GM18909 (cell line): ENCODE data around the gene SNAPIN.
"Not testable (repeated sequence)": the region's sequence is repeated elsewhere in the genome, so short reads cannot be mapped to it uniquely, and the experiment has no call there.

ENCODE experiments used
- ATAC-seq: cut with Tn5 transposase; IDR thresholded peaks from one replicate; pipeline ENCODE4 v1.9.1; 2021; ENCODE audit warnings: mild to moderate bottlenecking; ENCODE audit not compliant: unreplicated experiment, poor library complexity

The SNAPIN gene

DNA sequence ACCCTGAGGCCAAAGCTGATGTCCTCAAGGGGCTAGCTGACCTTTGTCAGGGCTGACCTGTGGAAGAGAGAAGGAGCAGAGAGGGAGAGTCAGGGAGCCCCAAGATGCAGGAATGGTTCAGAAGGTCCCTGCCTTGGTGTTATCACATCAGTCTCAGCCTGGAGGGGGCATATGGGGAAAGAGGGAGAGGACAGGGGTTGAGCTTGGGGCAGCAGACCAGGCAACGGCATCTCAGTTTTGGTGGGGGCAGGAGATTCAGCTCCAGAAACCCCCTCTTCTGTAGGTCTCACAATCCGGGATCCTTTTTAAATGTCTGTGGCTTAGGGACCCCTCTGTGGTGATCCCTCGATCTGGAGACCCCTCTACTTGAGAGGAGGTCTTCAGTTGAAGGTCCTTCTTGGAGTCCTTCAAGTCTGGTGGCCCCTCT is 32.0 kb upstream of the SNAPIN start:
- no peak for ATAC-seq

DNA sequence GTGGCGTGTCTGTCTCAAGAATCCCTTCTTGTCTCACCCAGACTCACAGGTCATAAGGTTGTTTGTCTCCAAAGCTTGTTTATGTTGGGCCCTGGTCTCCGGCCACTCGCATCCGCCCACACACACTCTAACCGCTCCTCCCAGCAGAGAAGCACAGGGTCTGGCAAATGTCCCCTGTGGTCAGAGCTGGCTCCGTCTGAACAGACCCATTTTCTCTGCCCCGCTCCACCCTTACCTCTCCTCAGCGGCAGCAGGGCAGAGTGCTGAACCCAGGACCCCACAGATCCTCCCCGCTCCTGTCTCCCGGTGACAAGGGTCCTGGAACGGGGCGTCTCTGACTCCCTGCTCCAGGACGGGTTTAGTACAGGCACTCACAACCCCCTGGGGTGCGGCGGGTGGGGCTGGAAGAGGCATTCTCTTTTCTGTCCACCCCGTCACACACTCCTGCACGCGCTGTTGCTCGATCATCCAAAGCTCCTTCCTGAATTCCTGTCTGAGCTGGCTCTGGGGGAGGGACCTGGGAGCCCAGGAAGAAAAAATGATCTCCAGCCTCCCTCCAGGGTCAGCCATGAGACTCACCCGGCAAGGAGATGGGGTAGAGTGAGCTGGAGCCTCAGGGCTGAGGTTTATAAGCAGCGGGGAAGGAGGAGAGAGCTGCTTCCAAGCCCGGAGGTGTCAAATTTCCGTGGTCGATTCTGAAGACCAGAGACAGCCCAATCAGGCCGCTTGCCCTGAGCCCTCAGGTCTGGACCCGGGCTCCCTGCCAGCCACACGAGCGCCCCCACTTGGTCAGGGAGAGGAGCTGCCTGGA is 31.4 kb upstream of the SNAPIN start, which contains the start of gene S100A13:
TSS of gene S100A13 (minus strand) at position 602 of the 811 bp plus-strand sequence. CDS start 1,033 bp downstream, outside the sequence.
- no peak for ATAC-seq

DNA sequence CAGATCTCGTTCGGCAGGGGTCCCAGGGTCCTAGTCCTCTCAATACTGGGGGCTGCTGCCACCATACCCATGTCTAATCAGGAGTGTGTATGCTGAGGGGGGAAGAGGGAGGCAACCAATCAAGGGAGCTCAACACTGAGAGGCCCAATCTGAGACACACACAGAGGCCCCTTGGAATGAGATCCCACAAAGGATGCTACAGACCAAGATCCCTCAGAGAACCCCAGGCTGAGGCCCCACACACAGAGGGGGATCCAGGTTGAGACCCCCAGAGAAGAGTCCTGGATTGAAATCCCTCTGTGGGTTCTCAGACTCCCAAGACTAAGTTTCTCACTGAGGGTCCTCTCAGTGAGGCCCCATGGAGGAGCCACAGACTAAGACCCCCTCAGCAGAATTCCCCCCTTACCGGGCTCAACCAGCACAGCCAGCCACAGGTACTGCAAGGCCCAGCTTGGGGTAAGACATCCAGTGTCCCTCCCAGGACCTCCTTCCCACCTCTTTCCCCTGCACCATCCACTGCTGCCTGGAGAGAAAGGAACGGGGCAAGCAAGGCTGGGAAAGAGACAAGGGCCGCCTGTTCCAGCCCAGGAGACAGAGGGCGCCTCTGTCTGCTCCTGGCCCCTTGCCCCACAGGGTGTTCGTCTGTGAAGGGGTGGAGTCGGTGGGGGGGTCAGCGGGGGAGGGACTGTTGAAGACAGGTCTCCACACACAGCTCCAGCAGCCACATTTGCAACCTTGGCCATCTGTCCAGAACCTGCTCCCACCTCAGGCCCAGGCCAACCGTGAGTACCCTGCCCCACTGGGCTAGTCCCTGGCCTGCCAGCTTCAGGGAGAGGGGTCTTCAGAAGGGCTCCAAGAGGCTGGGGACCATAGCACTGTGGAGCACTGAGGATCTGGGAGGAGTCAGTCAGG is 30.5 kb upstream of the SNAPIN start, which contains the start of gene S100A1:
TSS of gene S100A1 (plus strand) at position 720 of the 912 bp plus-strand sequence. CDS start 2,088 bp downstream, outside the sequence.
- ATAC-seq: no peak

DNA sequence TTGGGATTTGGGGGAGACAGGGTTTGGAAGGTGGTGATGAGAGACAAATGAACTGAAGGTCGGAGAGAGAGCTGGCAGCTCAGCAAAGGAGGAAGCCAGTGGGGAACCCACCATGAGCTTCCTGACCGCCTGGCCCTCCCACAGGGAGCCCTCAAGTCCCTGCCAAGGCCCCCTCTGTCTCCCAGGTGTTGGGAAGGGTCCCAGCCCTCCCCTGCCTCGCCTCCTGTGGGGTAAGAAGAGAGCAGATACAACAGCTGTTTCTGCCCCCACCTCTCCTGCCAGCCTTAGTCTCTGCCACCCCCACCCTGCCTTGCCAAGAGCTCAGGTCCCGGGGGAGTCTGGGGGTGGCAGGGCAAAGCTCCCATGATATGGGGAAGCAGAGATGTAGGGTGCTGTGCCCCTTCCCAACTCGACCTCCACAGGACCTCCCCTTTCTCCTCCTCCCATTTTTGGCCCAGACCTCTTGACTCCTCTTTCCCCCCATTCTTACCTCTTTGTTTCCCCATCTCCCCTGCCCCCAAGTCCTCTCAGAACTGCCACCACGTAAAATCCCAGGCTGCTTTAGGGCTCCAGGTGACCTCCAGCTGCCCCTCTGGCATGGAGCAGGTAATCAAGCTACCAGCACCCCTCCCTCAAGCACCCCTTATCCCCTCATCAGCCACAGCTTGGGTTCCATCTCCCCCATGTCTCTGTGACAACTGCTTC is 29.7 kb upstream of the SNAPIN start:
- ATAC-seq: no peak

DNA sequence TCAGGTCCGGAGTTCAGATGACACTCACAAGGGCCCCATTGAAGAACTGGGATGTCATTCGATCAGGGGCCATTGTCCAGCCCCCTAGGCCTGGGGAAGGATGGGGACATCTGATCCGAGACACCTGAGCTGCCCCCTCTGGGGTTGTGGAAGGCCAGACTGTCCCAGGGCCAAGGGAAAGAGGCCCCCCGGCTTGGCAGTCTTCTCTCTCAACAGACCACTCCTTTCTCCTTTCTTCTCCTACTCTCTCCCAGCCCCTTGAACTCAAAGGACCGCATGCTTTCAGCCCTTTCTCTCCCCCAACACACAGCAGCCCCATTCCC is 29.2 kb upstream of the SNAPIN start:
- ATAC-seq: no peak

DNA sequence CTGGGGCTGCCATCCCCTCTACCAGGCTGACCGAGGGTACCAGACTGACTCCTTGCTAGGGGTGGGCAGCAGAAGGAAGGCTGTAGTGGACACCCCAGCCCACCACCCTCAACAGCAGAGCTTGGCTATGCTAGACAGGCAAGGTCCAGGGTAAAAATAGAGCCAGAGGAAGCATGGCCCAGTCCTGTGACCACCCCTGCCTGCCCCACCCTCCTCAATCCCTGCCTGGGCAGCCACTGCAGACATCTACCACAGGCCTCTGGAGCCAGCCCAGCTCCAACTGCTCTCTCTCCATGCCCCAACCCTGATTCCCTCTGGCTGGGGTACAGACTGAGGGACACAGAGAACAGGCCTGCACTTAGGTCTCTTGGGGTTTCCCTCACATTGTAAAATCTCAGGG is 28.5 kb upstream of the SNAPIN start:
- ATAC-seq: no peak

DNA sequence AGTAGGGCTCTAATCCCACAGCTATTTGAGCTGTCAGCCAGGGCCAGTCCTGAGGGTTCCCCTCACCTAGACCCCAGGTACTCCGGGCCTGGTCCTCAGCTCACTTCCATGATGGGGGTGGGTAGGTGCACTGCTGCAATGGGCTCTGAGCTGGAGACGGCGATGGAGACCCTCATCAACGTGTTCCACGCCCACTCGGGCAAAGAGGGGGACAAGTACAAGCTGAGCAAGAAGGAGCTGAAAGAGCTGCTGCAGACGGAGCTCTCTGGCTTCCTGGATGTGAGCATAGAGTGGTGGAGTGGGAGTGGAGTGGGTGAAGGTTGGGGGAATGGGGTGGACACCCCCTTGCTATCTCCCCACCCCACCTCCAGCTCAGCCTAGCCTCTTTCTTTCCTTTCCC is 28.1 kb upstream of the SNAPIN start:
- ATAC-seq: no peak

DNA sequence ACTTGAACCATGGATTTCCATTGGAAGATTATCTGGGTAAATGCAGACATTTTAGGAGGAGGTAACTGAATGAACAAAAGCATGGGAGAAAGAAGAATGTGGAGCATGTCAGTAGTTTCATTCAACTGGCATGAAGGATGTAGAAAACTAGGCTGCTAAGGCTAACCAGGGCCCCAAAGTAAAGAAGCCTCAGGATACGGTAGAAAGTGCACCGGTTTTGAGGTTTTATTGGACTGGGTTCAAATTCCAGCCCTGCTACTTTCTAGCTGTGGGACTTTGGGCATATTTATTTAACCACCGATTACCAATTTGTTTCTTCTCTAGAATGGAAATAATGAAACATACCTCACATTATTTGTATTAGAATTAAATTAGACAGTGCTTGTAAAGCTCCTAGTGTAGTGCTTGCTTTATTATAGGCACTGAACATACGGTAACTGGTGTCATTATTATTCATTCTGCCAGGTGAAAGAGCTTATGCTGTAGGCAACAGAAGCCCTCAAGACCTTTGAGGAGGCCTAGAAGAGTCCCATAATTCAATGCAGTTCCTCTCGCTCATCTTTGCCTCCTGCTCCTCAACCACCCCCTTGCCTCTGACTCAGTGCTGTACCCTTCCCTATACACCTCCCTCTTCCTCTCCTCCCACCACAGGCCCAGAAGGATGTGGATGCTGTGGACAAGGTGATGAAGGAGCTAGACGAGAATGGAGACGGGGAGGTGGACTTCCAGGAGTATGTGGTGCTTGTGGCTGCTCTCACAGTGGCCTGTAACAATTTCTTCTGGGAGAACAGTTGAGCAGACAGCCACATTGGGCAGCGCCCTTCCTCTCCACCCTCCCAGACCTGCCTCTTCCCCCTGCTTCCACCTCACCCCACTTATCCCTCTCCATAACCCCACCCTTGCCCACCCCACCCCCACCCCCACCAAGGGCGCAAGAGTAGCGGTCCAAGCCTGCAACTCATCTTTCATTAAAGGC is 27.2 kb upstream of the SNAPIN start:
- no peak for ATAC-seq

DNA sequence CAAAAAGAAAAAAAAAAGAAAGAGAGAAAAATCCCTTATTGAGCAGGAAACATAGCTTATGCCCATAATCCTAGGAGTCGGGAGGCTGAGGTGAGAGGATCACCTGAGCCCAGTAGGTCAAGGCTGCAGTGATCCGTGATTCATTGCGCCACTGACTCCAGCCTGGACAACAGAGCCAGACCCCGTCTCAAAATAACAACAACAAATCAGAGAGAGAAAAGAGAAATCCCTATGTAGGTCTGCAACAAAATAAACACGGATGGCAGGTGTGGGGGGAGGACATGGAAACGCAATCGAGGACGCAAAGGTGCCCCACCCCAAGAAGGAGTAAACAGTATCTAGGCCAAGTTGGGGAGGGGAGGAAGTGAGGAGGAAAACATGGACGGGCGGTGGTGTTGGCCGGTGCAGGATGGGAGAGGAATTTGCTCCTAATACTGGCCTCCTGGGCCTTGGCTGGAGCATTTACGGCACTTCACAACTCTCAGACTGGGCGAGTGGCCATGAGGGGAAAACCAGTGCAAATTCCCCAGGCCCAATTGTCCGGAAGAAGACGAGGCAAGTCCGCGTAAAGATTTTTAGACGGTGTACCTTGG is 25.2 kb upstream of the SNAPIN start:
- ATAC-seq: peak; percentile 0

DNA sequence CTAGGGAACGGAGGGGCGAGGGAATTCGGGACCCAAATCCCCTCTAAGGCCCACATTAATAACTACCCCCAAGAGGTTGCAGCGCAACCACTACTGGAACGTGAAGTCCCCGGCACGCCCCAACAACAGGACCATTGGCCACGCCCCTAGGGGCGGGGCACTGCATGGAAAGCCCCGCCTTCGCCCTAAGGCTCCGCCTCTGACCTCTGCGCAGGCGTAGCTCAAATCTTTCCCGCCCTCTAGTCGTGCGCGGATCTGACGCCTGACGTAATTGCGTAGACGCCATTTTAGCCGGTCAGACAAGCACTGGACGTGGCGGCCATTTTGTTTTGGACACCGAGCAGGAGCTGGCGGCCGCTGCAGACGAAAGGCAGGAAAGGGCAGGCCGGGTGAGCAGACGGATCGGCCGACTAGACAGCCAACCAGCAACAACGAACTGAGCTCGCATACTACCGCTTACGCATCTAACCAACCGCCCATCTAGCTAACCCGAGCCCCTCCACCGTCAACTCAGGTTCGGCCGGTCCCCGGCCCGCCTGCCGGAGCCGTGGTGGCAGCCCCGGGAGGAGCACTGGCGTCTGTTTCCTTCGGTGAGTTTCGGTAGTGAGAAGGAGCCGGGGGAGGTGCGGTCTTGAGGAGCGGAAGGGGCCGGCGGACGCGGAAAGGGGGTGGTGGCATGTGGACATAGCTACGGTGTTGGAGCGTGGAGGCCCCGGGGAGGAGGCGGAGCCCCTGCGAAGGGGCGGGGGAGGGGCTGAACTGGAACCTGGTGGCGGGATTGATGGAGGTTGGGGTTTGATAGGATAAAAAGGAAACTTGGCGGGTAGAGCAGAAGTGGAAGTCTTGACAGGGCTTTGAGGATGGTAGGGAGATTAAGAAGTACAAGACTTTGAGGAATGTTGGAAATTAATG is 24.5 kb upstream of the SNAPIN start, which contains the start of gene CHTOP:
TSS of gene CHTOP (plus strand) at position 313 of the 912 bp plus-strand sequence. CDS start 2,523 bp downstream, outside the sequence.
- peak; percentile 91 for ATAC-seq

DNA sequence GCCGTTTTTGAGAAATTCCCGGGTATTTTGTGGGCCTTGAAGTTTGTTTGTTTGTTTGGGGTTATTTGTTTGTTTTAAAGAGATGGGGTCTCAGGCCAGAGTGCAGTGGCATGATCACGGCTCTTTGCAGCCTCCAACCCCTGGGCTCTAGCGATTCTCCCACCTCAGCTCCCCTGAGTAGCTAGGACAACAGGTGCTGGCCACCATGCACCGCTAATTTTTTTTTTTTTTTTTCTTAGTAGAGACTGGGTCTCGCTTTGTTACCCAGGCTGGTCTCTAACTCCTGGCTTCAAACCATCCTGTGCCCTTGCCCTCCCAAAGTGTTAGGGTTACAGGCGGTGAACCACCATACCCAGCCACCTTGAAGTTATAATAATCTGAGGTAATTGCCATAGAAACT is 22.6 kb upstream of the SNAPIN start:
- no peak for ATAC-seq

DNA sequence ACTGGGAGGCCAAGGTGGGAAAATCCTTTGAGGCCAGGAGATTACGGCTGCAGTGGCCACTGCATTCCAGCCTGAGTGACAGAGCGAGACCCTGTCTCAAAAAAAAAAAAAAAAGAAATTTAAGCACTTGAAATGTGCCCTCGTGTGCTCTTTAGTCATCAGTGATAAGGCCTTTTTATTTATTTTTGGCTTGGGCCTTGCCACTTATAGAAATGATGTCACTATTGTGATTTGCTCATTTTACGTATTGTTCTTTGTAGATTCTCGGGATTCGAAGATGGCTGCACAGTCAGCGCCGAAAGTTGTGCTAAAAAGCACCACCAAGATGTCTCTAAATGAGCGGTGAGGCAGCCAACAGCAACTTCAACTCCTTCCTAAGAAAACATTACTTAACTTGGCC is 22.2 kb upstream of the SNAPIN start:
- no peak for ATAC-seq

DNA sequence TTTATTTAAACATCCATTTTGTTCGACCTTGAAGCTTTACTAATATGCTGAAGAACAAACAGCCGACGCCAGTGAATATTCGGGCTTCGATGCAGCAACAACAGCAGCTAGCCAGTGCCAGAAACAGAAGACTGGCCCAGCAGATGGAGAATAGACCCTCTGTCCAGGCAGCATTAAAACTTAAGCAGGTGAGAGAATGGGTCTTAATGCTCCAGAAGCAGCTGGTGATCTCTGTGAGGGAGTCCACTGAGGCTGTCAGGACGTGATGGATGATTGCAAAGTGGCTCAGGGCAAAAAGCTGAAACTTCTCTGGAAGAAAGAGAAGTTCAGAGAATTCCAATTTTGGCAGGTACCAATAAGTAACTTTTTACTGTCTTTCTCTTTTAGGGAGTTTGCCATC is 20.2 kb upstream of the SNAPIN start:
- no peak for ATAC-seq

DNA sequence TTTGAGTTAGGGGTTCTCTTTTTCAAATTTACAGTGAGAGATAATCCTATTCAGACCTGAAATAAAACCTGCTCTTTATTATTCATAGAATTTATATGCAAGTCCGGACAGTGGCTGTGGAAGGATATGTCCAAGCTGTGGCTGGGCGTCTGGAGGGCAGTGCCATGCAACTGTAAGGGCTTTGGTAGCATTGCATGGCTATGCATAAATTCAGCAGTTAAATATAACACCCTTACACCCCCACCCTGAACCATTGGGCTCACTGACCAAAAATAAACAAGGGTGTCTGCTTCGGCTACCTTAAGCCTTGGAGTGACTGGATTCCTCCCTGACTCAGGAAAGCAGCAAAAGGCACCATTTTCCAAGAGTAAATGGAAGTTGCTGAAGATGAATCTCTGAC is 19.2 kb upstream of the SNAPIN start:
- ATAC-seq: no peak

DNA sequence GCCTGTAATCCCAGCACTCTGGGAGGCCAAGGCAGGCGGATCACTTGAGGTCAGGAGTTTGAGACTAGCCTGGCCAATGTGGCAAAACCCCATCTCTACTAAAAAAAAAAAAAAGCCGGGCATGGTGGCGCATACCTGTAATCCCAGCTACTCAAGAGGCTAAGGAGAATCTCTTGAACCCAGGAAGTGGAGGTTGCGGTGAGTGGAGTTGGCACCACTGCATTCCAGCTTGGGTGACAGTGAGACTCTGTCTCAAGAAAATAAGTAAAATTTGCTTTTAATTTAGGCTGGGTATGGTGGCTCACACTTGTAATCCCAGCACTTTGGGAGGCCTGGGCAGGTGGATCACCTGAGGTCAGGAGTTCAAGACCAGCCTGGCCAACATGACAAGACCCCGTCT is 18.3 kb upstream of the SNAPIN start:
- not testable (repeated sequence) for ATAC-seq

DNA sequence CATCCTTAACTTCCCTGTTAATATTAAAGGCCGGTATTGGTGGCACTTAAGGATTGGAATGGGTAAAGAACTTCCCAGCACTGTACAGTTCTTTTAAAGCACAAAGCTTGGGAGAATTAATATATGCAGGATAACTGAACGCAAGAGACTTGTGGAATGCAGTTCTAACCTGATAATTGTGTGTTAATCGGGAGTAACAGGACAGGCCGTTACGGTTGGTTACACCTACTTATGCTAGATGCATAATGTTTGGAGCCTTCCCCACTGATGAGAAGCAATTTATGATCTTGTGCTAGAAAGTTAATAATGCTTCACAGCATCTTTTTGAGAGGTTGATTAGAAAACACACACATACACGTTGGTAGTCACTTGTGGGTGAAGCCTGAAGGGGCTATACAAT is 17.6 kb upstream of the SNAPIN start:
- no peak for ATAC-seq

DNA sequence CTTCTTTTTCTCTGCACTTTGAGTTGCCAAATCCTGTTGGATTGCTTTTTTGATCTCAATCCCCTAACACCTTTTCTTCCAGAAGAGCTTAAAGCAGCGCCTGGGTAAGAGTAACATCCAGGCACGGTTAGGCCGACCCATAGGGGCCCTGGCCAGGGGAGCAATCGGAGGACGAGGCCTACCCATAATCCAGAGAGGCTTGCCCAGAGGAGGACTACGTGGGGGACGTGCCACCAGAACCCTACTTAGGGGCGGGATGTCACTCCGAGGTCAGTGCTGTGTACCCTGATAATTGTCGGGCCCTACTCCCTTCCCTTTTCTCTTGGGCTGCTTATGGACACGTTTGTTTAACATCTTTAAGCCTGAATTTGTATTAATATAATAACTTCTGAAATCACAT is 16.3 kb upstream of the SNAPIN start:
- no peak for ATAC-seq

DNA sequence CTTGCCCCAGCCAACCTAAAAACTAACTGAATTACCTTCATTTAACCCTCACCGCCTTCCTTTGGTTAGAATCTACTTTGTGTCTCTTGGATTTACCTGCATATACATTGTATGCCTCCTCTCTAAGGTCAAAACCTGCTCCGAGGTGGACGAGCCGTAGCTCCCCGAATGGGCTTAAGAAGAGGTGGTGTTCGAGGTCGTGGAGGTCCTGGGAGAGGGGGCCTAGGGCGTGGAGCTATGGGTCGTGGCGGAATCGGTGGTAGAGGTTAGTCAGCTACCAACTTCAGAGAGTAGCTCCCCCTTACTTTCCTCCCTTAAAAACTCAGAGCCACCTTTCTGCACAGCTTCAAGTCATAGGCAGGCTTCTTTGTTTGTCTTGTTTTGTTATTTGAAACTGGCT is 15.4 kb upstream of the SNAPIN start:
- ATAC-seq: no peak
